ENCODE measurements around the gene KCNMB2.

KCNMB2 gene

DNA sequence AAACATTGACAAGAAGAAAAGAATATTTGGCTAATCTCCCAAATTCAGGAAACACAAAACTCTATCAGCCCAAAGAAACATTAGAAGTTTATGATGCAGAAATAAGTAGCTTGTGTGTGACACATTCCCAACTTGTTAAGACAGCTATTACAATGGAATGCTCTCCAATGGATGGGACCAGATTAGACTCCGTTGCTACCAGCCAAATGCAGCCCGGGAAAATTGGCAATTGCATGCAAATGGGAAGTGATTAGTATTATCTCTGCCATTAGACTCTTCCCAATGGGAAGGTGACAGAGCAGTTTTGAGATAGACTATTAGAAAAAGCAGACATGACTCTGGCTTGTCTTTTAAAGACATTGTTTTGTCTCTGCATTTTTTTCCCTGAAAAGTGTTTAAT lies 37.4 kb upstream of the KCNMB2 start:
- TF ChIP-seq, protein P1, sequence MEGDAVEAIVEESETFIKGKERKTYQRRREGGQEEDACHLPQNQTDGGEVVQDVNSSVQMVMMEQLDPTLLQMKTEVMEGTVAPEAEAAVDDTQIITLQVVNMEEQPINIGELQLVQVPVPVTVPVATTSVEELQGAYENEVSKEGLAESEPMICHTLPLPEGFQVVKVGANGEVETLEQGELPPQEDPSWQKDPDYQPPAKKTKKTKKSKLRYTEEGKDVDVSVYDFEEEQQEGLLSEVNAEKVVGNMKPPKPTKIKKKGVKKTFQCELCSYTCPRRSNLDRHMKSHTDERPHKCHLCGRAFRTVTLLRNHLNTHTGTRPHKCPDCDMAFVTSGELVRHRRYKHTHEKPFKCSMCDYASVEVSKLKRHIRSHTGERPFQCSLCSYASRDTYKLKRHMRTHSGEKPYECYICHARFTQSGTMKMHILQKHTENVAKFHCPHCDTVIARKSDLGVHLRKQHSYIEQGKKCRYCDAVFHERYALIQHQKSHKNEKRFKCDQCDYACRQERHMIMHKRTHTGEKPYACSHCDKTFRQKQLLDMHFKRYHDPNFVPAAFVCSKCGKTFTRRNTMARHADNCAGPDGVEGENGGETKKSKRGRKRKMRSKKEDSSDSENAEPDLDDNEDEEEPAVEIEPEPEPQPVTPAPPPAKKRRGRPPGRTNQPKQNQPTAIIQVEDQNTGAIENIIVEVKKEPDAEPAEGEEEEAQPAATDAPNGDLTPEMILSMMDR (IDR thresholded peaks at IDR 0.05; ENCODE audit: low read depth, low read length, missing control alignments): no peak
- H3K4me3 ChIP-seq (ENCODE audit: low read depth, low read length): no peak overlapping the region
- no peak for DNase-seq (ENCODE audit: low read depth)

DNA sequence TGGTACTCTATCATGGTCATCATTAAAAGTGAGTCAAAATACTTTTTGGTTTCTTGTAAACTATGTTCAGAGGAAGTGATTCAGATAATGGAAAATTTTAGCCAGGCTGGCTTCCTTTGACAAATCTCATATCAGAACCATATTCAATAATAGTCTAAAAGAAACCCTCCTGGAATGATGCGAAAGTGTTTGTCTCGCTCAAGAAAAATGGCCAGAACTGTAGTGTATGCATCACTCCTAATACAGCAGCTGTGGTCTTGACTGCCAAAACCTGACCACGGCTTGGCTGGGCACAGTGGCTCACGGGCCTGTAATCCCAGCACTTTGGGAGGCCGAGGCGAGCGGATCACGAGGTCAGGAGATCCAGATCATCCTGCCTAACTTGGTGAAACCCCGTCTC lies 35.6 kb upstream of the KCNMB2 start:
- TF ChIP-seq, protein P1 (IDR thresholded peaks at IDR 0.05; ENCODE audit: low read depth, low read length, missing control alignments): no peak
- H3K4me3 ChIP-seq (ENCODE audit: low read depth, low read length): no peak overlapping the region
- DNase-seq (ENCODE audit: low read depth): no peak

GRCh38 chr3:178504128-178504527 lies 32.1 kb upstream of the KCNMB2 start:
- DNase-seq (ENCODE audit: low read depth): no peak
- TF ChIP-seq, protein P1 (IDR thresholded peaks at IDR 0.05; ENCODE audit: low read depth, low read length, missing control alignments): no peak
- no peak overlapping the region for H3K4me3 ChIP-seq (ENCODE audit: low read depth, low read length)

DNA sequence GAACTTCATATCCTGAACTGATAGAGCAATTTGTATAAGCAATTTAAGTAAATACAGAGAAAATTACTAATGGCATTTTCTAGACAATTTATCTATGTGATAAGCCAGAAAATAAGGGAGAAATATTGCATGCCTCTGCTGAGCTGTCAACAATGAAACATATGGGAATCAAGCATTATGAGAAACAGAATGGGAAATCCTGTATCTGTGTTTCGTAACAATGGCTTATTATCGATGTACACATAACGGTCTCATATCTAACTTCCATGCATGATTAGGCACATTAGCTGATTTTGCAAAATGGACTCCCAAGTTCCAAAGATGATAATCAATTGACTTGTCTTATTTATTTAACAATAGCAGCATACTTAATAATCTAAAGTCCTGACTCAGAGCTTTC lies 30.4 kb upstream of the KCNMB2 start:
- no peak overlapping the region for H3K4me3 ChIP-seq (ENCODE audit: low read depth, low read length)
- TF ChIP-seq, protein P1 (IDR thresholded peaks at IDR 0.05; ENCODE audit: low read depth, low read length, missing control alignments): no peak
- DNase-seq (ENCODE audit: low read depth): no peak

- DNase-seq (ENCODE audit: low read depth): no peak
- TF ChIP-seq, protein P1 (IDR thresholded peaks at IDR 0.05; ENCODE audit: low read depth, low read length, missing control alignments): no peak
- H3K4me3 ChIP-seq (ENCODE audit: low read depth, low read length): no peak overlapping the region
Measured at GRCh38 chr3:178507507-178508442, 28.5 kb upstream of the KCNMB2 start.

DNA sequence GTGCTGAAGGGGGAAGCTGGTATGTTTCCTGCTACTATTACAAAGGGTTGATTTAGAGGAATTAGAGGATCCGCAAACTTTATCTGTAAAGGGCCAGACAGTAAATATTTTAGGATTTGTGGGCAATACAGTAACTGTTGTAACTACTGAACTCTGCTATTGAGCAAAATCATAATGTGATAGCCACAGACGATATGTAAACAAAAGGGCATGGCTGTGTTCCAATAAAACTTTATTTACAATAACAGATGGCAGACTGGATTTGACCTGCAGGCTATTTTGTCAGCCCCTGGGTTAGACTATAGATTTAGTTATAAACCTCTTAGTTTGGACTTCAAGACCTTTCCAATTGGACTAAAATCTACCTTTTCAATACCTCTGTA lies 27.8 kb upstream of the KCNMB2 start:
- TF ChIP-seq, protein P1 (IDR thresholded peaks at IDR 0.05; ENCODE audit: low read depth, low read length, missing control alignments): no peak
- no peak for DNase-seq (ENCODE audit: low read depth)
- no peak overlapping the region for H3K4me3 ChIP-seq (ENCODE audit: low read depth, low read length)

GRCh38 chr3:178510496-178510895 lies 25.7 kb upstream of the KCNMB2 start:
- no peak overlapping the region for H3K4me3 ChIP-seq (ENCODE audit: low read depth, low read length)
- no peak for DNase-seq (ENCODE audit: low read depth)
- TF ChIP-seq, protein P1 (IDR thresholded peaks at IDR 0.05; ENCODE audit: low read depth, low read length, missing control alignments): no peak
